DOHH2 (cell line): ENCODE measurements around the gene SDR9C7.
"Not testable (repeated sequence)": the region's sequence is repeated elsewhere in the genome, so short reads cannot be mapped to it uniquely, and the experiment has no call there.

Experiments
- H3F3A ChIP-seq: fragments of 200-600 bp; sonication (generic), shearing (Covaris generic); 2 replicates; pipeline ENCODE4 v1.6.0; 2016; ENCODE audit warnings: antibody characterized with exemption, mild to moderate bottlenecking; ENCODE audit not compliant: control insufficient read depth, insufficient read depth
- H3K27ac ChIP-seq: fragments of 200-600 bp; sonication (generic); 2 replicates; pipeline ENCODE4 v1.5.1; 2014; ENCODE audit warnings: low read depth, mild to moderate bottlenecking, low read length, moderate library complexity
- H3K27me3 ChIP-seq: fragments of 200-600 bp; sonication (generic); 2 replicates; pipeline ENCODE4 v1.6.1; 2014; ENCODE audit warnings: mild to moderate bottlenecking, low read length, mixed read lengths; ENCODE audit not compliant: control insufficient read depth
- H3K36me3 ChIP-seq: fragments of 200-600 bp; sonication (generic); 2 replicates; pipeline ENCODE4 v1.6.1; 2014; ENCODE audit warnings: mild to moderate bottlenecking, low read length, moderate library complexity, mixed read lengths; ENCODE audit not compliant: control insufficient read depth
- H3K4me1 ChIP-seq: fragments of 200-600 bp; sonication (generic); 2 replicates; pipeline ENCODE4 v1.6.1; 2014; ENCODE audit warnings: mild to moderate bottlenecking, low read length, mixed read lengths; ENCODE audit not compliant: control insufficient read depth
- H3K4me2 ChIP-seq: fragments of 200-600 bp; sonication (generic); 2 replicates; pipeline ENCODE4 v1.6.0; 2014; ENCODE audit warnings: mild to moderate bottlenecking, low read length, moderate library complexity
- H3K4me3 ChIP-seq: fragments of 200-600 bp; sonication (generic); 2 replicates; pipeline ENCODE4 v1.5.1; 2014; ENCODE audit warnings: mild to moderate bottlenecking, low read length, mixed read lengths
- H3K79me2 ChIP-seq: fragments of 200-600 bp; sonication (generic); 2 replicates; pipeline ENCODE4 v1.6.1; 2014; ENCODE audit warnings: mild to moderate bottlenecking, low read length, mixed read lengths; ENCODE audit not compliant: control insufficient read depth
- H3K9me2 ChIP-seq: fragments of 200-600 bp; sonication (generic); replicated peaks from 2 replicates; pipeline ENCODE4 v1.6.1; 2014; ENCODE audit warnings: mild to moderate bottlenecking, low read length, mixed read lengths; ENCODE audit not compliant: control insufficient read depth
- H3K9me3 ChIP-seq: fragments of 200-600 bp; sonication (generic); 2 replicates; pipeline ENCODE4 v1.6.1; 2014; ENCODE audit warnings: antibody characterized with exemption, low read length, mixed read lengths; ENCODE audit not compliant: control insufficient read depth, insufficient read depth
- H4K20me1 ChIP-seq: fragments of 200-600 bp; sonication (generic); 2 replicates; pipeline ENCODE4 v1.6.0; 2014; ENCODE audit warnings: low read depth, mild to moderate bottlenecking, antibody characterized with exemption, low read length, moderate library complexity; ENCODE audit not compliant: control insufficient read depth, insufficient read depth
- CTCF ChIP-seq: fragments of 200-600 bp; sonication (generic); IDR thresholded peaks from one replicate; pipeline ENCODE4 v1.5.1; 2014; ENCODE audit warnings: antibody characterized with exemption, mild to moderate bottlenecking, low read depth, low read length; ENCODE audit not compliant: poor library complexity, severe bottlenecking
- EZH2phosphoT487 ChIP-seq: fragments of 200-600 bp; sonication (generic); IDR thresholded peaks from 2 replicates; pipeline ENCODE4 v1.6.1; 2017; ENCODE audit warnings: borderline replicate concordance, mild to moderate bottlenecking, antibody characterized with exemption, low read length, moderate library complexity, mixed read lengths

Gene SDR9C7

GRCh38 chr12:56928262-56928661, 5.9 kb downstream of the SDR9C7 start:
- H3K4me1 ChIP-seq, result peaks cover 8% of the 10 kb centered on the region
- TF ChIP-seq EZH2phosphoT487 (no peak), CTCF (no peak)
- H3K4me2 ChIP-seq, result no peak overlapping the region
- H3K27me3 ChIP-seq, result peaks cover 15% of the 10 kb centered on the region
- no peaks in the 10 kb centered on the region for H3K9me2 ChIP-seq
- H3F3A ChIP-seq, result no peaks in the 10 kb centered on the region
- no peak overlapping the region for H3K4me3 ChIP-seq
- no peaks in the 10 kb centered on the region for H3K36me3 ChIP-seq
- no peaks in the 10 kb centered on the region for H4K20me1 ChIP-seq
- no peaks in the 10 kb centered on the region for H3K9me3 ChIP-seq
- no peak overlapping the region for H3K27ac ChIP-seq
- H3K79me2 ChIP-seq, result no peaks in the 10 kb centered on the region

GRCh38 chr12:56927281-56927680, 6.9 kb downstream of the SDR9C7 start:
- Histone ChIP-seq H3K27ac (no peak overlapping the region), H3K4me2 (no peak overlapping the region), H4K20me1 (no peaks in the 10 kb centered on the region), H3K9me3 (no peaks in the 10 kb centered on the region), H3K9me2 (no peaks in the 10 kb centered on the region), H3K4me1 (peaks cover 8% of the 10 kb centered on the region), H3K27me3 (peaks cover 15% of the 10 kb centered on the region), H3F3A (no peaks in the 10 kb centered on the region), H3K4me3 (no peak overlapping the region), H3K79me2 (no peaks in the 10 kb centered on the region), H3K36me3 (no peaks in the 10 kb centered on the region)
- TF ChIP-seq CTCF (no peak), EZH2phosphoT487 (no peak)

GRCh38 chr12:56922031-56922430, 12.2 kb downstream of the SDR9C7 start:
- no peaks in the 10 kb centered on the region; the same call in 1 of the 2 replicates for H3K9me3 ChIP-seq
- no peaks in the 10 kb centered on the region for H3F3A ChIP-seq
- H3K4me3 ChIP-seq, result no peak overlapping the region
- H4K20me1 ChIP-seq, result no peaks in the 10 kb centered on the region
- peaks cover 4% of the 10 kb centered on the region for H3K27me3 ChIP-seq
- H3K27ac ChIP-seq, result no peak overlapping the region
- H3K36me3 ChIP-seq, result no peaks in the 10 kb centered on the region
- no peaks in the 10 kb centered on the region for H3K9me2 ChIP-seq
- H3K4me2 ChIP-seq, result no peak overlapping the region
- TF ChIP-seq EZH2phosphoT487 (no peak), CTCF (no peak)
- H3K79me2 ChIP-seq, result no peaks in the 10 kb centered on the region
- no peaks in the 10 kb centered on the region for H3K4me1 ChIP-seq

- no peak overlapping the region for H3K27ac ChIP-seq
- no peaks in the 10 kb centered on the region for H4K20me1 ChIP-seq
- H3K27me3 ChIP-seq, result no peaks in the 10 kb centered on the region; the same call in 1 of the 2 replicates
- H3K36me3 ChIP-seq, result no peaks in the 10 kb centered on the region
- H3K79me2 ChIP-seq, result no peaks in the 10 kb centered on the region
- no peaks in the 10 kb centered on the region for H3F3A ChIP-seq
- no peaks in the 10 kb centered on the region for H3K9me2 ChIP-seq
- no peak overlapping the region for H3K4me3 ChIP-seq
- H3K4me1 ChIP-seq, result no peaks in the 10 kb centered on the region
- TF ChIP-seq CTCF (no peak), EZH2phosphoT487 (no peak)
- no peak overlapping the region for H3K4me2 ChIP-seq
- H3K9me3 ChIP-seq, result no peaks in the 10 kb centered on the region; the same call in 1 of the 2 replicates
Measured at GRCh38 chr12:56921346-56921745, 12.9 kb downstream of the SDR9C7 start.

GRCh38 chr12:56918139-56918538, 16.1 kb downstream of the SDR9C7 start:
- not testable (repeated sequence) for H3K27me3 ChIP-seq, H4K20me1 ChIP-seq, H3K9me2 ChIP-seq, H3K9me3 ChIP-seq, H3K4me1 ChIP-seq, H3F3A ChIP-seq, H3K4me2 ChIP-seq, H3K36me3 ChIP-seq, H3K27ac ChIP-seq, H3K79me2 ChIP-seq, H3K4me3 ChIP-seq
